ENCODE data around the gene OR8J1.

Gene OR8J1

DNA sequence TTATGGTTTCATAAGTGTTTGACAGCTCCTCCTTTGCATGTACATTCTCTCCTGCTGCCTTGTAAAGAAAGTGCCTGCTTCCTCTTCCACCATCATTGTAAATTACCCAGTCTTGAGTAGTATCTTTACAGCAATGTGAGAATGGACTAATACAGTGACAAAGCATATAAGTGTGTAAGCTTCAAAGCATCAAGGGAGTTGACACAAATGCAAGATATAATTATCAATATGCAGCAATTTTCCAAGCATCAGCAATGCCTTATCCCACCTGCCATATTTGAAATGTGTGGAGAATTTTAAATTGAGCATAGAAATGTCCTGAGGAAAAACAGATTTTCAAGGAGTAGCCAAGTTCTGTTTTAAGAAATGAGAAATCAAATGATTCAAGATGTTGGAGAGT is 56.7 kb downstream of the OR8J1 start:
- H3K4me1 ChIP-seq (ENCODE audit: insufficient read depth, low read length, severe bottlenecking) = no peaks in the 10 kb centered on the region

More for the DNA sequence above, 56.7 kb downstream of the OR8J1 start:
- H3K4me2 ChIP-seq (ENCODE audit: low read length) = no peak overlapping the region
- no peak overlapping the region for H3K4me3 ChIP-seq (ENCODE audit: low read depth, low read length, poor library complexity, severe bottlenecking)
- no peaks in the 10 kb centered on the region for H3K9me2 ChIP-seq (ENCODE audit: low read depth, low read length)
- H3K36me3 ChIP-seq (ENCODE audit: insufficient read depth, low read length) = no peaks in the 10 kb centered on the region
- H3K9me3 ChIP-seq (ENCODE audit: low read length) = no peaks in the 10 kb centered on the region
- no peaks in the 10 kb centered on the region for H4K20me1 ChIP-seq (ENCODE audit: insufficient read depth, low read length)
- H3F3A ChIP-seq (ENCODE audit: insufficient read depth, low read length) = no peaks in the 10 kb centered on the region
- H3K27ac ChIP-seq (ENCODE audit: low read depth, low read length, poor library complexity, severe bottlenecking) = no peak overlapping the region
- no peaks in the 10 kb centered on the region for H3K79me2 ChIP-seq (ENCODE audit: insufficient read depth, low read length)
- H2AFZ ChIP-seq (ENCODE audit: low read length) = no peak overlapping the region
- no peak overlapping the region for H3K9ac ChIP-seq (ENCODE audit: low read length)
- no peak for TF ChIP-seq EZH2 (IDR thresholded peaks at IDR 0.05; ENCODE audit: borderline replicate concordance, low read length)
- TF ChIP-seq, protein P1, sequence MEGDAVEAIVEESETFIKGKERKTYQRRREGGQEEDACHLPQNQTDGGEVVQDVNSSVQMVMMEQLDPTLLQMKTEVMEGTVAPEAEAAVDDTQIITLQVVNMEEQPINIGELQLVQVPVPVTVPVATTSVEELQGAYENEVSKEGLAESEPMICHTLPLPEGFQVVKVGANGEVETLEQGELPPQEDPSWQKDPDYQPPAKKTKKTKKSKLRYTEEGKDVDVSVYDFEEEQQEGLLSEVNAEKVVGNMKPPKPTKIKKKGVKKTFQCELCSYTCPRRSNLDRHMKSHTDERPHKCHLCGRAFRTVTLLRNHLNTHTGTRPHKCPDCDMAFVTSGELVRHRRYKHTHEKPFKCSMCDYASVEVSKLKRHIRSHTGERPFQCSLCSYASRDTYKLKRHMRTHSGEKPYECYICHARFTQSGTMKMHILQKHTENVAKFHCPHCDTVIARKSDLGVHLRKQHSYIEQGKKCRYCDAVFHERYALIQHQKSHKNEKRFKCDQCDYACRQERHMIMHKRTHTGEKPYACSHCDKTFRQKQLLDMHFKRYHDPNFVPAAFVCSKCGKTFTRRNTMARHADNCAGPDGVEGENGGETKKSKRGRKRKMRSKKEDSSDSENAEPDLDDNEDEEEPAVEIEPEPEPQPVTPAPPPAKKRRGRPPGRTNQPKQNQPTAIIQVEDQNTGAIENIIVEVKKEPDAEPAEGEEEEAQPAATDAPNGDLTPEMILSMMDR (IDR thresholded peaks at IDR 0.05; ENCODE audit: low read length) = no peak
- H3K27me3 ChIP-seq (ENCODE audit: insufficient read depth, low read length) = no peaks in the 10 kb centered on the region

All from OCI-LY1 (cell line).